Trophoblast cell (in vitro differentiated cells and primary cell): ENCODE results near the gene NSD1.
A peak's percentile ranks its signal among the peaks of the same experiment; 100 is the strongest.

Experiments
- DNase-seq, 2 donors: peaks; one replicate each; pipeline ENCODE4 v3.0.0-alpha.2; 2016
- H2AFZ ChIP-seq: 2 replicates; pipeline ENCODE4 v1.6.1; 2013; ENCODE audit warnings: low read length, moderate library complexity, mild to moderate bottlenecking; ENCODE audit not compliant: insufficient read depth, poor library complexity
- H2AK5ac ChIP-seq: 2 replicates; pipeline ENCODE4 v1.6.1; 2013; ENCODE audit warnings: mild to moderate bottlenecking, low read length
- H2BK120ac ChIP-seq: 2 replicates; pipeline ENCODE4 v1.6.1; 2013; ENCODE audit warnings: low read length, mild to moderate bottlenecking, moderate library complexity; ENCODE audit not compliant: insufficient read depth, poor library complexity
- H2BK12ac ChIP-seq: 2 replicates; pipeline ENCODE4 v1.6.1; 2013; ENCODE audit warnings: mild to moderate bottlenecking, low read length, moderate library complexity
- H2BK5ac ChIP-seq: 2 replicates; pipeline ENCODE4 v1.6.1; 2013; ENCODE audit warnings: low read length, low read depth, moderate library complexity, mild to moderate bottlenecking; ENCODE audit not compliant: poor library complexity
- H3K14ac ChIP-seq: 2 replicates; pipeline ENCODE4 v1.6.1; 2013; ENCODE audit warnings: mild to moderate bottlenecking, low read length
- H3K18ac ChIP-seq: 2 replicates; pipeline ENCODE4 v1.6.1; 2013; ENCODE audit warnings: mild to moderate bottlenecking, low read length
- H3K23ac ChIP-seq: 2 replicates; pipeline ENCODE4 v1.6.1; 2013; ENCODE audit warnings: low read length
- H3K27ac ChIP-seq: 2 replicates; pipeline ENCODE4 v1.5.1; 2013; ENCODE audit warnings: low read depth, mild to moderate bottlenecking, inconsistent platforms, low read length, moderate library complexity
- H3K27me3 ChIP-seq: 2 replicates; pipeline ENCODE4 v1.6.1; 2013; ENCODE audit warnings: inconsistent platforms, mild to moderate bottlenecking, low read length, moderate library complexity; ENCODE audit not compliant: insufficient read depth
- H3K36me3 ChIP-seq, 2 experiments: 1 replicate in 1 of 2; 2 replicates in 1 of 2; pipeline ENCODE4 v1.6.1; 2013; ENCODE audit warnings: low read length in 2 of 2, mild to moderate bottlenecking in 2 of 2, moderate library complexity in 1 of 2; ENCODE audit not compliant: insufficient read depth in 2 of 2, control insufficient read depth in 1 of 2
- H3K4ac ChIP-seq: 2 replicates; pipeline ENCODE4 v1.6.1; 2013; ENCODE audit warnings: low read depth, mild to moderate bottlenecking, low read length, moderate library complexity
- H3K4me1 ChIP-seq, 2 experiments: 1 replicate in 1 of 2; 2 replicates in 1 of 2; pipeline ENCODE4 v1.6.1; 2013; ENCODE audit warnings: low read length in 2 of 2, mild to moderate bottlenecking in 2 of 2, moderate library complexity in 1 of 2; ENCODE audit not compliant: insufficient read depth in 2 of 2, control insufficient read depth in 1 of 2
- H3K4me2 ChIP-seq: 2 replicates; pipeline ENCODE4 v1.6.1; 2013; ENCODE audit warnings: inconsistent platforms, mild to moderate bottlenecking, low read length, moderate library complexity
- H3K4me3 ChIP-seq: 2 replicates; pipeline ENCODE4 v1.5.1; 2013; ENCODE audit warnings: mild to moderate bottlenecking, low read depth, low read length, inconsistent platforms
- H3K79me1 ChIP-seq: one replicate; pipeline ENCODE4 v1.6.1; 2013; ENCODE audit warnings: low read length
- H3K79me2 ChIP-seq: 2 replicates; pipeline ENCODE4 v1.6.1; 2013; ENCODE audit warnings: low read length, mild to moderate bottlenecking; ENCODE audit not compliant: control insufficient read depth, insufficient read depth, poor library complexity
- H3K9ac ChIP-seq: 2 replicates; pipeline ENCODE4 v1.6.1; 2013; ENCODE audit warnings: mild to moderate bottlenecking, low read length
- H3K9me3 ChIP-seq: 2 replicates; pipeline ENCODE4 v1.6.1; 2013; ENCODE audit warnings: low read depth, mild to moderate bottlenecking, control low read depth, inconsistent platforms, low read length; ENCODE audit not compliant: insufficient read depth
- H4K12ac ChIP-seq: 2 replicates; pipeline ENCODE4 v1.6.1; 2013; ENCODE audit warnings: low read depth, mild to moderate bottlenecking, low read length, moderate library complexity
- H4K8ac ChIP-seq: 2 replicates; pipeline ENCODE4 v1.6.1; 2013; ENCODE audit warnings: low read depth, mild to moderate bottlenecking, low read length, moderate library complexity
- H4K91ac ChIP-seq: one replicate; pipeline ENCODE4 v1.6.1; 2013; ENCODE audit warnings: low read depth, mild to moderate bottlenecking, low read length, moderate library complexity
- WGBS: extraction: QIAGEN DNeasy Blood & Tissue Kit; methylation state at CpG from one replicate; pipeline ENCODE4 v1.1.7; 2013; ENCODE audit warnings: missing lambda C conversion rate; ENCODE audit not compliant: insufficient read length, insufficient coverage; ENCODE audit errors: extremely low coverage; 5-methylcytosine and 5-hydroxymethylcytosine counted together

Gene NSD1

DNA sequence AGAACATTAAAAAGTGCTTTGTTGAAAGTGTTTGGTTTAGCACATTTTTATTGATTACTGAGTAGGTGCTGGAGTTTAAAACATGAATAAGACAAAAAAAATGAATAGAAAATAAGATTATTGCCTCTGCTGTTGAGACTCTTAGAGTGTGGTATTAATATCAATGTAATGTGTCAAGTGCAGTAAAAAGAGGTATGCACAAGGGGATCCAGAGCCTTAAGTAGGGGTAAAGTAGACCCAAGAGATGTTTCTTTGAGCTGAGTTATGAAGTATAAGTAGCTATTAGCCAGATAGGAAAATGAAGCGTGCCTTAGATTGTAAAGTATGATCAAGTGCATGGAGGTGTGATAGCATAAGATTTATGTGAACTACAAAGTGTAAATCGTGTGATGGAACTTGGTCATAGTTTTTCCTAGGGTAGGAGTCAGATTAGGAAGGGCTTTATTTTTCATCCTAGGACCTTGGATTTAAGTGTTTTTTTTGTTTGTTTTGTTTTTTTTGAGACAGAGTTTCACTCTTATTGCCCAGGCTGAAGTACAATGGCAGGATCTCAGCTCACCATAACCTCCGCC lies 45.2 kb downstream of the NSD1 start:
- H4K91ac ChIP-seq, result no peak overlapping the region
- H4K8ac ChIP-seq, result no peak overlapping the region
- no peak overlapping the region for H2BK5ac ChIP-seq
- H3K36me3 ChIP-seq, result peaks cover 0 to 20% of the 10 kb centered on the region in 2 experiments
- peaks cover 2% of the 10 kb centered on the region for H3K79me2 ChIP-seq
- H3K27me3 ChIP-seq, result no peaks in the 10 kb centered on the region
- no peak overlapping the region for H2BK120ac ChIP-seq
- no CpG with 5 or more reads among the region's 3 CpGs for WGBS
- no peak overlapping the region for H3K4me2 ChIP-seq
- no peak for DNase-seq
- H3K27ac ChIP-seq, result no peak overlapping the region
- no peak overlapping the region for H2AK5ac ChIP-seq
- no peaks in the 10 kb centered on the region for H3K4me1 ChIP-seq
- H4K12ac ChIP-seq, result no peak overlapping the region
- H3K18ac ChIP-seq, result no peak overlapping the region
- no peak overlapping the region for H3K9ac ChIP-seq
- H3K4ac ChIP-seq, result peak overlapping the region; percentile 21
- H2AFZ ChIP-seq, result no peak overlapping the region
- H3K79me1 ChIP-seq, result no peaks in the 10 kb centered on the region
- H3K14ac ChIP-seq, result no peak overlapping the region
- H3K23ac ChIP-seq, result no peak overlapping the region
- H3K9me3 ChIP-seq, result no peaks in the 10 kb centered on the region
- H3K4me3 ChIP-seq, result no peak overlapping the region
- no peak overlapping the region for H2BK12ac ChIP-seq

DNA sequence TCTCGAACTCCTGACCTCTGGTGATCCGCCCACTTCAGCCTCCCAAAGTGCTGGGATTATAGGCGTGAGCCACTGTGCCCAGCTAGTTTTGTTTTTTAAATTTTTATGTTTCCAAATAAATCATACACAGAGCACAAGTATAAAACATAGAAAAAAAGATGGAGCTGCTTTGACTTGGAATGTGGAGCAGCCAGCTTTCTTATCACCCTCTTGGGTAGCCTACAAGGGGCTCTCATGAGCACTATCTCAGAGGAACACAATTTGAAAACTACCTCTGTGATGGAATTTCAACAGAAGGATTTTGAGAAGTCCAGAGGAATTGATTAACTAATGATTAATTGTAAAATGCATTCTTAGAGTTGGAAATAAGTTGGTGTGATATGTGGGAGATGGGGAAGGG lies 45.9 kb downstream of the NSD1 start:
- H3K27ac ChIP-seq, result no peak overlapping the region
- H3K14ac ChIP-seq, result no peak overlapping the region
- H3K27me3 ChIP-seq, result no peaks in the 10 kb centered on the region
- no peak overlapping the region for H4K91ac ChIP-seq
- no peak overlapping the region for H3K4me2 ChIP-seq
- no peak overlapping the region for H3K23ac ChIP-seq
- H2BK5ac ChIP-seq, result no peak overlapping the region
- no peak overlapping the region for H3K9ac ChIP-seq
- H3K9me3 ChIP-seq, result no peaks in the 10 kb centered on the region
- WGBS, result no CpG with 5 or more reads among the region's 3 CpGs
- no peak overlapping the region for H4K8ac ChIP-seq
- H3K18ac ChIP-seq, result no peak overlapping the region
- H3K79me2 ChIP-seq, result no peaks in the 10 kb centered on the region
- H4K12ac ChIP-seq, result no peak overlapping the region
- H2BK12ac ChIP-seq, result no peak overlapping the region
- H2AFZ ChIP-seq, result no peak overlapping the region
- peaks cover 0 to 16% of the 10 kb centered on the region in 2 experiments for H3K36me3 ChIP-seq
- no peak for DNase-seq
- no peaks in the 10 kb centered on the region for H3K79me1 ChIP-seq
- no peak overlapping the region for H3K4me3 ChIP-seq
- no peaks in the 10 kb centered on the region for H3K4me1 ChIP-seq
- no peak overlapping the region for H2AK5ac ChIP-seq
- no peak overlapping the region for H2BK120ac ChIP-seq
- H3K4ac ChIP-seq, result peak overlapping the region; percentile 21

DNA sequence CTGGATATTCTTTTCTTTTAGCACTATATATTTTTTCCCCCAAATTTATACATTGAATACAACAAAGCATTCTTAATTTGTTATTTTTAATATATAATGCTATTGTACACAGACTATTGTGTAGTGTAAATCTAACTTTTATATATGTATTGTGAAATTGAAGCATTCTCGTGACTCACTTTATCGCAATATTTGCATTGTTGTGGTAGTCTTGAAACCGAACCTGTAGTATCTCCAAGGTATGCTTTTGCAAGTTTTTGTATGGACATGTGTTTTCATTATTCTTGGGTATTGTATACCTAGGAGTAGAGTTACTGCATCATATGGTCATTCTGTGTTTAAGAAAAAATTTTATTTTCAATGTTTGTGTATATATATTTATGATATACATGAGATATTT lies 49.6 kb downstream of the NSD1 start:
- no peak for DNase-seq
- Histone ChIP-seq H3K4me1 (no peaks in the 10 kb centered on the region), H3K18ac (no peak overlapping the region), H3K79me2 (peaks cover 1% of the 10 kb centered on the region), H2AFZ (no peak overlapping the region), H3K14ac (no peak overlapping the region), H3K9ac (no peak overlapping the region), H3K27ac (no peak overlapping the region), H2BK12ac (no peak overlapping the region), H2AK5ac (no peak overlapping the region), H3K4me3 (no peak overlapping the region), H2BK120ac (no peak overlapping the region), H4K91ac (no peak overlapping the region), H3K27me3 (no peaks in the 10 kb centered on the region), H3K79me1 (no peaks in the 10 kb centered on the region), H3K4me2 (no peak overlapping the region), H3K9me3 (no peaks in the 10 kb centered on the region), H4K12ac (no peak overlapping the region), H3K4ac (no peak overlapping the region), H3K23ac (no peak overlapping the region), H3K36me3 (peaks cover 0 to 9% of the 10 kb centered on the region in 2 experiments), H4K8ac (no peak overlapping the region), H2BK5ac (no peak overlapping the region)
- no CpG with 5 or more reads among the region's 3 CpGs for WGBS

DNA sequence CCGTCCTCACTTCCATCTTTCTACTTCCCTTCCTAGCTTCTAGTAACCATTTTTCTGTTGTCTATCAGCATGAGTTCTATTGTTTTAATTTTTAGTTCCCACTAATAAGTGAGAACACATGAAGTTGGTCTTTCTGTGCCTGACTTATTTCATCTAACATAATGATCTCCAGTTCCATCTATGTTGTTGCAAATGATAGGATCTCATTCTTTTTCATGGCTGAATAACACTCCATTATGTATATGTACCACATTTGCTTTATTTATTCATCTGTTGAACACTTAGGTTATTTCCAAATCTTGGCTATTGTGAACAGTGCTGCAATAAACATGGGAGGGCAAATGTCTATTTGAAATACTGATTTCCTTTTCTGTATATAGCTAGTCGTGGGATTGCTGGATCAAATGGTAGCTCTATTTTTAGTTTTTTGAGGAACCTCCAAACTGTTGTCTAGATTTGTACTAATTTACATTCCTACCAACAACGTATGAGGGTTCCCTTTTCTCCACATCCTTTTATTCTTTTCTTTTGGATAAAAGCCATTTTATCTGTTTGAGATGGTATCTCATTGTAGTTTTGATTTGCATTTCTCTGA lies 50.3 kb downstream of the NSD1 start:
- H3K4me2 ChIP-seq, result no peak overlapping the region
- H3K9ac ChIP-seq, result no peak overlapping the region
- H2AFZ ChIP-seq, result no peak overlapping the region
- H3K4ac ChIP-seq, result no peak overlapping the region
- H3K36me3 ChIP-seq, result peaks cover 0 to 8% of the 10 kb centered on the region in 2 experiments
- no CpG with 5 or more reads among the region's 3 CpGs for WGBS
- no peak overlapping the region for H4K91ac ChIP-seq
- H3K23ac ChIP-seq, result no peak overlapping the region
- H2BK5ac ChIP-seq, result no peak overlapping the region
- no peak overlapping the region for H2BK12ac ChIP-seq
- H3K14ac ChIP-seq, result no peak overlapping the region
- H3K9me3 ChIP-seq, result no peaks in the 10 kb centered on the region
- no peak overlapping the region for H2AK5ac ChIP-seq
- no peak overlapping the region for H3K27ac ChIP-seq
- no peak overlapping the region for H4K8ac ChIP-seq
- no peaks in the 10 kb centered on the region for H3K27me3 ChIP-seq
- no peaks in the 10 kb centered on the region for H3K79me1 ChIP-seq
- no peak for DNase-seq
- H4K12ac ChIP-seq, result no peak overlapping the region
- peaks cover 0 to 4% of the 10 kb centered on the region in 2 experiments for H3K4me1 ChIP-seq
- no peak overlapping the region for H3K4me3 ChIP-seq
- no peak overlapping the region for H2BK120ac ChIP-seq
- peaks cover 1% of the 10 kb centered on the region for H3K79me2 ChIP-seq
- no peak overlapping the region for H3K18ac ChIP-seq
